Panc1 (cell line): ENCODE data around the gene NGEF. TPM values are rescaled to one million over a fixed set of nuclear protein-coding genes. Genes with fewer than 3 reads are reported as not detected.
"Not testable (repeated sequence)": the region's sequence is repeated elsewhere in the genome, so short reads cannot be mapped to it uniquely, and the experiment has no call there.

ENCODE experiments used
- ATAC-seq: fragments of 200-7000 bp; cut with Tn5 transposase; 2 replicates; pipeline ENCODE4 v1.9.1; 2020; ENCODE audit warnings: mild to moderate bottlenecking, moderate library complexity
- BruUV-seq: library from RNA; stranded (reverse); fragments of 400-500 nt; replicated peaks from 2 replicates; lab custom pipeline; 2021; lab: Mats Ljungman, UMichigan
- CTCF ChIA-PET: fragments of 300-600 bp; sonication (Branson Sonifier 250); formaldehyde crosslinking; loops from one replicate; lab custom pipeline; 2022; ENCODE audit warnings: antibody characterized with exemption; lab: Charles Lee
- POLR2A ChIA-PET: fragments of 300-600 bp; sonication (Branson Sonifier 250); formaldehyde crosslinking; loops from one replicate; lab custom pipeline; 2022; ENCODE audit warnings: antibody characterized with exemption; lab: Charles Lee
- DNase-seq: peaks from one replicate; pipeline ENCODE4 v3.0.0-alpha.2; 2010; ENCODE audit warnings: low read depth, low spot score
- H3K27ac ChIP-seq: 2 replicates; pipeline ENCODE4 v1.5.1; 2011; ENCODE audit warnings: mild to moderate bottlenecking, low read length, inconsistent platforms
- H3K27me3 ChIP-seq: fragments of 200-500 bp; sonication (Bioruptor generic); 2 replicates; pipeline ENCODE4 v1.6.0; 2014; ENCODE audit warnings: low read length, inconsistent platforms; ENCODE audit not compliant: control insufficient read depth, insufficient read depth
- H3K36me3 ChIP-seq: fragments of 200-500 bp; sonication (Bioruptor generic); 2 replicates; pipeline ENCODE4 v1.5.1; 2014; ENCODE audit warnings: inconsistent platforms, mild to moderate bottlenecking, low read length, moderate library complexity; ENCODE audit not compliant: control insufficient read depth, insufficient read depth
- H3K4me1 ChIP-seq: 2 replicates; pipeline ENCODE4 v1.5.1; 2011; ENCODE audit warnings: inconsistent platforms, mild to moderate bottlenecking, low read length, moderate library complexity; ENCODE audit not compliant: control insufficient read depth, insufficient read depth
- H3K4me3 ChIP-seq, 2 experiments: 2 replicates each; pipeline ENCODE4 v1.5.1; 2011 to 2012; ENCODE audit warnings: low read depth in 2 of 2, low read length in 2 of 2, mild to moderate bottlenecking in 2 of 2, inconsistent platforms in 1 of 2, moderate library complexity in 1 of 2
- H3K9me3 ChIP-seq: fragments of 200-500 bp; sonication (Bioruptor generic); 2 replicates; pipeline ENCODE4 v1.5.1; 2014; ENCODE audit warnings: low read depth, mild to moderate bottlenecking, inconsistent platforms, low read length, moderate library complexity; ENCODE audit not compliant: control insufficient read depth, insufficient read depth
- SIN3A ChIP-seq: IDR thresholded peaks from 2 replicates; pipeline ENCODE4 v1.6.1; 2012; ENCODE audit warnings: low read depth, mild to moderate bottlenecking, low read length, moderate library complexity, borderline replicate concordance; ENCODE audit not compliant: insufficient read depth
- in situ Hi-C: cut with HindIII; loops from 2 replicates; pipeline ENCODE4 v1.10.0; 2016; ENCODE audit warnings: low sequenced_read_pairs, low pct_unique_long_range_greater_than_20kb
- intact Hi-C: fragments of 100-400 bp; cut with micrococcal nuclease; formaldehyde crosslinking; loops from one replicate; pipeline ENCODE4 v1.10.0; 2022; ENCODE audit not compliant: unreplicated experiment
- total RNA-seq: library from RNA; stranded (reverse); gene quantifications from one replicate; pipeline ENCODE4 v1.2.1, GENCODE V29; 2021; ENCODE audit not compliant: unreplicated experiment
- TF ChIP-seq, protein P1 (sequence below), 2 experiments: IDR thresholded peaks; 2 replicates each; pipeline ENCODE4 v1.6.1; 2011 to 2012; ENCODE audit warnings: low read depth in 2 of 2, control low read depth in 1 of 2, low read length in 1 of 2, mild to moderate bottlenecking in 1 of 2, moderate library complexity in 1 of 2; ENCODE audit not compliant: insufficient read depth in 1 of 2
- TF ChIP-seq, protein P2 (sequence below): fragments of 450-650 bp; IDR thresholded peaks from 2 replicates; pipeline ENCODE4 v1.5.1; 2017; ENCODE audit warnings: mild to moderate bottlenecking

The NGEF gene
- total RNA-seq, 1 experiment from 2014 or later: 17.8 TPM

- no peaks in the 10 kb centered on the region for H3K27me3 ChIP-seq
- no peak overlapping the region for H3K4me3 ChIP-seq
- no peaks in the 10 kb centered on the region for H3K9me3 ChIP-seq
- ChIA-PET POLR2A (no interaction called here), CTCF (interaction anchor here (0.9 to 1.7 kb wide), 3 partner anchors 12 to 202 kb away, joined by 3 to 9 read pairs (median 6); no protein-coding TSS in a partner anchor)
- H3K36me3 ChIP-seq: no peaks in the 10 kb centered on the region
- in situ Hi-C loops (no loop called here), intact Hi-C loops (no loop called here)
- BruUV-seq: no TSS peak
- DNase-seq (no peak), ATAC-seq (peak; percentile 86)
- TF ChIP-seq, protein P1, sequence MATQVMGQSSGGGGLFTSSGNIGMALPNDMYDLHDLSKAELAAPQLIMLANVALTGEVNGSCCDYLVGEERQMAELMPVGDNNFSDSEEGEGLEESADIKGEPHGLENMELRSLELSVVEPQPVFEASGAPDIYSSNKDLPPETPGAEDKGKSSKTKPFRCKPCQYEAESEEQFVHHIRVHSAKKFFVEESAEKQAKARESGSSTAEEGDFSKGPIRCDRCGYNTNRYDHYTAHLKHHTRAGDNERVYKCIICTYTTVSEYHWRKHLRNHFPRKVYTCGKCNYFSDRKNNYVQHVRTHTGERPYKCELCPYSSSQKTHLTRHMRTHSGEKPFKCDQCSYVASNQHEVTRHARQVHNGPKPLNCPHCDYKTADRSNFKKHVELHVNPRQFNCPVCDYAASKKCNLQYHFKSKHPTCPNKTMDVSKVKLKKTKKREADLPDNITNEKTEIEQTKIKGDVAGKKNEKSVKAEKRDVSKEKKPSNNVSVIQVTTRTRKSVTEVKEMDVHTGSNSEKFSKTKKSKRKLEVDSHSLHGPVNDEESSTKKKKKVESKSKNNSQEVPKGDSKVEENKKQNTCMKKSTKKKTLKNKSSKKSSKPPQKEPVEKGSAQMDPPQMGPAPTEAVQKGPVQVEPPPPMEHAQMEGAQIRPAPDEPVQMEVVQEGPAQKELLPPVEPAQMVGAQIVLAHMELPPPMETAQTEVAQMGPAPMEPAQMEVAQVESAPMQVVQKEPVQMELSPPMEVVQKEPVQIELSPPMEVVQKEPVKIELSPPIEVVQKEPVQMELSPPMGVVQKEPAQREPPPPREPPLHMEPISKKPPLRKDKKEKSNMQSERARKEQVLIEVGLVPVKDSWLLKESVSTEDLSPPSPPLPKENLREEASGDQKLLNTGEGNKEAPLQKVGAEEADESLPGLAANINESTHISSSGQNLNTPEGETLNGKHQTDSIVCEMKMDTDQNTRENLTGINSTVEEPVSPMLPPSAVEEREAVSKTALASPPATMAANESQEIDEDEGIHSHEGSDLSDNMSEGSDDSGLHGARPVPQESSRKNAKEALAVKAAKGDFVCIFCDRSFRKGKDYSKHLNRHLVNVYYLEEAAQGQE (IDR thresholded peaks at IDR 0.05; ENCODE audit: insufficient read depth in 1 of 2, low read depth in 2 of 2, low read length in 1 of 2): no peak
- no peak for TF ChIP-seq SIN3A
- TF ChIP-seq, protein P2, sequence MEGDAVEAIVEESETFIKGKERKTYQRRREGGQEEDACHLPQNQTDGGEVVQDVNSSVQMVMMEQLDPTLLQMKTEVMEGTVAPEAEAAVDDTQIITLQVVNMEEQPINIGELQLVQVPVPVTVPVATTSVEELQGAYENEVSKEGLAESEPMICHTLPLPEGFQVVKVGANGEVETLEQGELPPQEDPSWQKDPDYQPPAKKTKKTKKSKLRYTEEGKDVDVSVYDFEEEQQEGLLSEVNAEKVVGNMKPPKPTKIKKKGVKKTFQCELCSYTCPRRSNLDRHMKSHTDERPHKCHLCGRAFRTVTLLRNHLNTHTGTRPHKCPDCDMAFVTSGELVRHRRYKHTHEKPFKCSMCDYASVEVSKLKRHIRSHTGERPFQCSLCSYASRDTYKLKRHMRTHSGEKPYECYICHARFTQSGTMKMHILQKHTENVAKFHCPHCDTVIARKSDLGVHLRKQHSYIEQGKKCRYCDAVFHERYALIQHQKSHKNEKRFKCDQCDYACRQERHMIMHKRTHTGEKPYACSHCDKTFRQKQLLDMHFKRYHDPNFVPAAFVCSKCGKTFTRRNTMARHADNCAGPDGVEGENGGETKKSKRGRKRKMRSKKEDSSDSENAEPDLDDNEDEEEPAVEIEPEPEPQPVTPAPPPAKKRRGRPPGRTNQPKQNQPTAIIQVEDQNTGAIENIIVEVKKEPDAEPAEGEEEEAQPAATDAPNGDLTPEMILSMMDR: peak; percentile 97
- 0 out of 2 replicates have a peak, but pooled peaks cover 5% of the 10 kb centered on the region for H3K4me1 ChIP-seq
- H3K27ac ChIP-seq: 0 out of 2 replicates have a peak overlapping the region, but pooled peaks have one; percentile 20
Measured at GRCh38 chr2:233053928-233054784, 41.1 kb upstream of the NGEF start.

GRCh38 chr2:233052517-233052916 is 39.5 kb upstream of the NGEF start:
- in situ Hi-C loops, ATAC-seq, H3K36me3 ChIP-seq, DNase-seq, H3K9me3 ChIP-seq, H3K4me1 ChIP-seq, H3K27me3 ChIP-seq, intact Hi-C loops, H3K27ac ChIP-seq, BruUV-seq, H3K4me3 ChIP-seq: not testable (repeated sequence)
- CTCF ChIA-PET: interaction anchor here (0.6 kb wide), 1 partner anchor 518 kb away, joined by 5 read pairs; no protein-coding TSS in a partner anchor
- POLR2A ChIA-PET: interaction anchor here (0.6 kb wide), 1 partner anchor 110 kb away, joined by 9 read pairs; no protein-coding TSS in a partner anchor
